NCI-H460 (cell line): Measurements from ENCODE around the gene ZFAND3. TPM values are rescaled to one million over a fixed set of nuclear protein-coding genes. Genes with fewer than 3 reads are reported as not detected.
"Not testable (repeated sequence)": the region's sequence is repeated elsewhere in the genome, so short reads cannot be mapped to it uniquely, and the experiment has no call there.

Source experiments
- DNase-seq: peaks from one replicate; pipeline ENCODE4 v3.0.0-alpha.2; 2016; ENCODE audit warnings: low read depth; ENCODE audit errors: extremely low read depth
- total RNA-seq: library from RNA; depleted of rRNA; stranded (reverse); fragments of >200 nt; shearing (Covaris generic); gene quantifications from 2 replicates; pipeline ENCODE4 v1.2.3, GENCODE V29; 2014

Gene ZFAND3
- total RNA-seq, 1 experiment from 2014 or later: 14.7 TPM

- DNase-seq: no peak
Observed at GRCh38 chr6:37928217-37928616, 108.7 kb downstream of the ZFAND3 start.

- DNase-seq: no peak
Observed at GRCh38 chr6:37930288-37930971, 110.9 kb downstream of the ZFAND3 start.

- DNase-seq: no peak
Observed at GRCh38 chr6:37931066-37931465, 111.5 kb downstream of the ZFAND3 start.

- no peak for DNase-seq
Observed at GRCh38 chr6:37934276-37934675, 114.7 kb downstream of the ZFAND3 start.

GRCh38 chr6:37936150-37936549 lies 116.6 kb downstream of the ZFAND3 start:
- DNase-seq: no peak

- DNase-seq: no peak
Observed at GRCh38 chr6:37936906-37937305, 117.4 kb downstream of the ZFAND3 start.

- DNase-seq: no peak
Observed at GRCh38 chr6:37938909-37939308, 119.4 kb downstream of the ZFAND3 start.

- DNase-seq: no peak
Observed at GRCh38 chr6:37940074-37940847, 120.7 kb downstream of the ZFAND3 start.

GRCh38 chr6:37941871-37942270 lies 122.3 kb downstream of the ZFAND3 start:
- no peak for DNase-seq

GRCh38 chr6:37942606-37943376 lies 123.3 kb downstream of the ZFAND3 start:
- no peak for DNase-seq

- DNase-seq: no peak
Observed at GRCh38 chr6:37943436-37944058, 124.0 kb downstream of the ZFAND3 start.

GRCh38 chr6:37946057-37946456 lies 126.5 kb downstream of the ZFAND3 start:
- DNase-seq: no peak

GRCh38 chr6:37947468-37947867 lies 127.9 kb downstream of the ZFAND3 start:
- no peak for DNase-seq

- DNase-seq: not testable (repeated sequence)
Observed at GRCh38 chr6:37948584-37948983, 129.1 kb downstream of the ZFAND3 start.

- no peak for DNase-seq
Observed at GRCh38 chr6:37952027-37952426, 132.5 kb downstream of the ZFAND3 start.

GRCh38 chr6:37954791-37955190 lies 135.3 kb downstream of the ZFAND3 start:
- DNase-seq: no peak

GRCh38 chr6:37956711-37957275 lies 137.3 kb downstream of the ZFAND3 start:
- no peak for DNase-seq

- no peak for DNase-seq
Observed at GRCh38 chr6:37959061-37959460, 139.5 kb downstream of the ZFAND3 start.

- no peak for DNase-seq
Observed at GRCh38 chr6:37960139-37960935, 140.8 kb downstream of the ZFAND3 start.
